OCI-LY1 (cell line): ENCODE measurements around the gene TMEM150C.
A peak's percentile ranks its signal among the peaks of the same experiment; 100 is the strongest.

Experiments used
- EZH2 ChIP-seq: fragments of 200-600 bp; sonication (generic), shearing (Covaris generic); IDR thresholded peaks from 2 replicates; pipeline ENCODE4 v1.8.0; 2017; ENCODE audit warnings: borderline replicate concordance, mixed run types, mild to moderate bottlenecking, antibody characterized with exemption, low read length, moderate library complexity, mixed read lengths
- TF ChIP-seq, protein P1 (sequence below): fragments of 200-600 bp; sonication (generic), shearing (Covaris generic); IDR thresholded peaks from 2 replicates; pipeline ENCODE4 v1.5.1; 2017; ENCODE audit warnings: mild to moderate bottlenecking, antibody characterized with exemption, low read length, moderate library complexity, mixed read lengths

GRCh38 chr4:82462415-82462831, 99.4 kb downstream of the TMEM150C start:
- no peak for TF ChIP-seq EZH2
- TF ChIP-seq, protein P1, sequence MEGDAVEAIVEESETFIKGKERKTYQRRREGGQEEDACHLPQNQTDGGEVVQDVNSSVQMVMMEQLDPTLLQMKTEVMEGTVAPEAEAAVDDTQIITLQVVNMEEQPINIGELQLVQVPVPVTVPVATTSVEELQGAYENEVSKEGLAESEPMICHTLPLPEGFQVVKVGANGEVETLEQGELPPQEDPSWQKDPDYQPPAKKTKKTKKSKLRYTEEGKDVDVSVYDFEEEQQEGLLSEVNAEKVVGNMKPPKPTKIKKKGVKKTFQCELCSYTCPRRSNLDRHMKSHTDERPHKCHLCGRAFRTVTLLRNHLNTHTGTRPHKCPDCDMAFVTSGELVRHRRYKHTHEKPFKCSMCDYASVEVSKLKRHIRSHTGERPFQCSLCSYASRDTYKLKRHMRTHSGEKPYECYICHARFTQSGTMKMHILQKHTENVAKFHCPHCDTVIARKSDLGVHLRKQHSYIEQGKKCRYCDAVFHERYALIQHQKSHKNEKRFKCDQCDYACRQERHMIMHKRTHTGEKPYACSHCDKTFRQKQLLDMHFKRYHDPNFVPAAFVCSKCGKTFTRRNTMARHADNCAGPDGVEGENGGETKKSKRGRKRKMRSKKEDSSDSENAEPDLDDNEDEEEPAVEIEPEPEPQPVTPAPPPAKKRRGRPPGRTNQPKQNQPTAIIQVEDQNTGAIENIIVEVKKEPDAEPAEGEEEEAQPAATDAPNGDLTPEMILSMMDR = peak; percentile 47
